AG09309 (cell line): ENCODE measurements around the gene SPRY2.

Experiments
- DNase-seq: peaks from one replicate; pipeline ENCODE4 v3.0.0-alpha.2; 2010; ENCODE audit warnings: low read depth
- H3K4me3 ChIP-seq: 2 replicates; pipeline ENCODE4 v1.5.1; 2011; ENCODE audit warnings: mild to moderate bottlenecking, low read depth, low read length, moderate library complexity; ENCODE audit not compliant: control insufficient read depth
- TF ChIP-seq, protein P1 (sequence below): IDR thresholded peaks from 2 replicates; pipeline ENCODE4 v1.5.1; 2011; ENCODE audit warnings: mild to moderate bottlenecking, low read depth, low read length, inconsistent platforms; ENCODE audit not compliant: insufficient read depth, control insufficient read depth; ENCODE audit errors: missing control alignments

The SPRY2 gene

DNA sequence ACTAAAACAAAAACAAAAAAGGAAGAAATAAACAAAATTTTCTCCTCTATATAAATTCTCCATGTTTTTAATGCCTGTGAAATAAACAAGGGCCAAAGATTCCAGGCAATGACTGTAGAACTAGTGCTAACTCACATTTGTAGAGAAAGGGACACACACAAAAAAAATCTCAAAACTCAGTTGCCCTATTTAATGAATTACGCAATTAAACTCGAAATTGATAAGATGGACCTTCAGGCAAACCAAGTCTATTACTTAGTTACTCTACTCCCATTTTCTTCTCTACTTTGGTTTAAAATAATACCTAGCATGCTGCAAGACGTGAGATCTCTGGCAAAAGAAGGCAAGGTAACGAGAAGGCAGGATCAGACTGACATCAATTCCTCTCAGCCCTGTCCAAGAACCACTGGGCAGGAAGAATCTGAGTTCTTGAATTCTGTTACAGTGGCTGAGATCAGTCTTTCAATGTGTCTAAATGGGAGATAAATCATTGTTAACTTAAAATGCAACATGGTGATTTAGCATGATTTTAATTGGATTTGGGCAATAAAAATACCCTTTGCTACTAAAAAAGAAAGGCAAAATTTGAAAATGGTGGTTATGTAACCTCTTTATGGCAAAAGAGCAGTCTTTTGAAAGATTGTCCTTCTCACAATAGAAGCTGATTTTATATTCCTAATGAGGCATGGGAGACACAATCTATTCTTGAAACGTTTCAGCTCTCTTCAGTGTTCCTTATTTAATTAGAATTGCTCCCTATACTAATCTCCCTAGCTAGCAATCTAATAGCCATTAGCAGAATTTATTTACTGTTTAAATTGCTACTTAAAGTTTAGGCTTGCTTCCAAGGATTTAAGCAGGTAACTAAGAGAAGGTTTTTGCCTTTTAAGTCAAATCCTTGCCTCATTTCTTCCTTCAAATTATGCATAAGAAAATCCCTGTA, 25.9 kb downstream of the SPRY2 start:
- no peak overlapping the region for H3K4me3 ChIP-seq
- TF ChIP-seq, protein P1, sequence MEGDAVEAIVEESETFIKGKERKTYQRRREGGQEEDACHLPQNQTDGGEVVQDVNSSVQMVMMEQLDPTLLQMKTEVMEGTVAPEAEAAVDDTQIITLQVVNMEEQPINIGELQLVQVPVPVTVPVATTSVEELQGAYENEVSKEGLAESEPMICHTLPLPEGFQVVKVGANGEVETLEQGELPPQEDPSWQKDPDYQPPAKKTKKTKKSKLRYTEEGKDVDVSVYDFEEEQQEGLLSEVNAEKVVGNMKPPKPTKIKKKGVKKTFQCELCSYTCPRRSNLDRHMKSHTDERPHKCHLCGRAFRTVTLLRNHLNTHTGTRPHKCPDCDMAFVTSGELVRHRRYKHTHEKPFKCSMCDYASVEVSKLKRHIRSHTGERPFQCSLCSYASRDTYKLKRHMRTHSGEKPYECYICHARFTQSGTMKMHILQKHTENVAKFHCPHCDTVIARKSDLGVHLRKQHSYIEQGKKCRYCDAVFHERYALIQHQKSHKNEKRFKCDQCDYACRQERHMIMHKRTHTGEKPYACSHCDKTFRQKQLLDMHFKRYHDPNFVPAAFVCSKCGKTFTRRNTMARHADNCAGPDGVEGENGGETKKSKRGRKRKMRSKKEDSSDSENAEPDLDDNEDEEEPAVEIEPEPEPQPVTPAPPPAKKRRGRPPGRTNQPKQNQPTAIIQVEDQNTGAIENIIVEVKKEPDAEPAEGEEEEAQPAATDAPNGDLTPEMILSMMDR = no peak
- DNase-seq = no peak

DNA sequence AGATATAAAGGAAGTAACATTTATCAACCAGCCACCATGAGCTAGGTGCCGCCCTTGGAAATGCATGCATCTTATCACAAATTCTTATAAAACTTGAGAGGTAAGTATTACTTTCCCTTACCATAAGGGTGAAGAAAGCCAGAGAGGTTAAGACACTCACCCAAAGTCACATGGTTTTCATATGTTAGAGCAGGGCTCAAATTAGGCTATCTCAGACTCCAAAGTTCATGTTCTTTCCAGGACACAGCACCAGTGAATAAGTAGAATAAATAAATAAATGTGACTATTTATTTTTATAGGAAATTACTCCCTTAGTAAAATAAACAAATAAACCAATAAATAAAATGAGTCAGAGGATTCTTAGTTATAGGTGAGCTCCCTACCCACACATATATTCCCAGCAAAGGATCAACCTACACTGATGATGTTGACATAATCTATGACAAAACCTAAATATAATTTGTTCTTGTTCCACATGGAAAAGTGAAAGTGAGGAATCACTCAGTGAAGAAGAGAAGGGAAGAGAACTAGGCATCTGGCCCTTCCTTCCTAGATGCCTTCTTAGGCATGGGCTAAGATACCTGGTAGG, 27.2 kb downstream of the SPRY2 start:
- no peak overlapping the region for H3K4me3 ChIP-seq

DNA sequence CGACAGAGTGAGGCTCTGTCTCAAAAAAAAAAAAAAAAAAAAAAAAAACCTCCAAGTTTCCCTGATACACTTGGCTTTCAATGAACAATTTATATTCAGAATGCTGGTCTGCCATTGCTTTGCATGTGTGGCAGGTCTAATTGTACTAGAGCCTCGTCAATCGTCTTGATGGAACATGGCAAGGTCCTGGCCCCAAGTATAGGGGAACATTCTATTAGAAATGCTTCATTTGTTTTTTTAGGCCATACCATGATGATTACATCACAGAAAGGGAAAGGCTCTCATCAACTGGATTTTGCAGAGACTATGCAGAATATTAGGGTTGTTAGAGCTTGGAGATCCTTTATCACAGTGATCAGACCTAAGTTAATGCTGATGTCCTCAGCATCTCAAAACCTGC, 28.0 kb downstream of the SPRY2 start:
- TF ChIP-seq, protein P1 = no peak
- H3K4me3 ChIP-seq = no peak overlapping the region
- DNase-seq = no peak

More for the DNA sequence above, 27.2 kb downstream of the SPRY2 start:
- no peak for DNase-seq
- TF ChIP-seq, protein P1 = no peak

DNA sequence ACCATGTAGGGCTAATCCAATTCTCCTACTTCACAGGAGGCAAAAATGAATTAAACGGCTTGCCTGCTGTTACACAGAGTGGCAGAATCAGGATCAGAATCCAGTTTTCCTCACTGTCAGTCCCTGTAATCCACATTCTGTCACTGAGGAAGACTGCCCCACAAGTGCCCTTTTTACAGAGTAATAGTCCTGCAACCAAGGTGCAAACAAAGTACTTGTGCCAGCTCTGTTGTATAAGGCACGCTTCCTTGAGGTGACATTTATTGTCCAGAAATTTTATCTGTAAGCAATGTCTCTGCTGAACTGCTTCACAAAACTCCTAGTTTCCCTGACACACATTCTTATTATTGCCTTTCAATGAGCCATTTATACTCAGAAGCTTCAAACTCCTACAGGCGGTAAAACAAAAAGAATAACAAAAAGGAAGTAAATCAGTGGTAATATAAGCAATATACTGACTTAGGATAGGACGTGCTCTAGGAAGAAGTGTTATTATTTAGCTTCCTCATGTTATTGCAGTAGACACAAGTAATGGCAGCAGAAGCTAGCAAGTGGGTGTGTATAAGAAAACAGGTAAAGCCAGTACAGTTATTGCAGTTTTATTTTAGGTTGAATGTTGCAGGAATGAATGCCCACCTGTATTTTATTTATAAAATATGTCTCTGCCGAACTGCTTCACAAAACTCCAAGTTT, 28.8 kb downstream of the SPRY2 start:
- TF ChIP-seq, protein P1 = no peak
- H3K4me3 ChIP-seq = no peak overlapping the region
- no peak for DNase-seq

DNA sequence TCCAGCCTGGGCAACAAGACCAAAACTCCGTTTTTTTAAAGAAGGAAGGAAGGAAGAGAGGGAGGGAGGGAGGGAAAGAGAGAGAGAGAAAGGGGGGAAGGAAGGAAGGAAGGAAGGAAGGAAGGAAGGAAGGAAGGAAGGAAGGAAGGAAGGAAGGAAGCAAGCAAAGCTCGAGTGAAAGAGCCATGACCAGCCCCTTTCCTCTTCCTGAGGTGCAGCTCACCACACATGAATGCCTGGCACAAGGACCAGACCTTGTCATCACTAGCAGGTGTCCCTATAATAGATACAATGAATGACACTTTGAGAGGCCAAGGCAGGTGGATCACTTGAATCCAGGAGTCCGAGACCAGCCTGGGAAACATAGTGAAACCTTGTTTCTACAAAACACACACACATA, 31.0 kb downstream of the SPRY2 start:
- DNase-seq = no peak
- TF ChIP-seq, protein P1 = no peak
- no peak overlapping the region for H3K4me3 ChIP-seq

DNA sequence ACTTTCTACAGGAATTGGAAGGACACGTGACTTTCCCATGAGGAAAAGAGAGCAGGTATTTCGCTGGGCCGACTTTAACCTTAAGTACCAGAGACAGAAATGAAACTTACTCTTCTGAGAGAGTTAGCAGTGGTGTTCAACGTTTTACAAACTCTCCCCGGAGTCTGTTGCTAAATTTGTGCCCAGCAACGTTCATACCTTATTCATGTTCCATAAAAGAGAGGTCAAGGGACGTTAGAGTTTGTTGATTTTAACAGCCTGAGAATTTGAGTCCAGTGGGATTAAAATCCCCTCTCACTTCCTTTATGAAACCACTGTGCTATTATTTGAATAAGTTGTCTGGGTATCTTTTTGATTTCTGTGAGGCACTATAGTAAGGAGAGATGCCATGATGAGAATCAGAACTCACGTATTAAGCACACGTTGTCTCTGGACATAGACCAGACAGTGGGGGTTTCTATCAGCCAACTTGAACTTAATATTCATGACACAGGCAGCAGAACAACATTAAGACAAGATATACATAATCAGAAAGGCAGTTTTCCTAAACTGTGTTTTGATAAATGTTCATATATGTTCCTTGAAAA, 33.4 kb downstream of the SPRY2 start:
- H3K4me3 ChIP-seq = no peak overlapping the region
- TF ChIP-seq, protein P1 = no peak
- no peak for DNase-seq
